T1000 (cell line): ENCODE data around the gene TENM3.
A peak's percentile ranks its signal among the peaks of the same experiment; 100 is the strongest.

Experiments
- DNase-seq: peaks from one replicate; lab custom pipeline; 2025; ENCODE audit warnings: mixed read lengths; lab: John Stamatoyannopoulos, UW

TENM3 gene

DNA sequence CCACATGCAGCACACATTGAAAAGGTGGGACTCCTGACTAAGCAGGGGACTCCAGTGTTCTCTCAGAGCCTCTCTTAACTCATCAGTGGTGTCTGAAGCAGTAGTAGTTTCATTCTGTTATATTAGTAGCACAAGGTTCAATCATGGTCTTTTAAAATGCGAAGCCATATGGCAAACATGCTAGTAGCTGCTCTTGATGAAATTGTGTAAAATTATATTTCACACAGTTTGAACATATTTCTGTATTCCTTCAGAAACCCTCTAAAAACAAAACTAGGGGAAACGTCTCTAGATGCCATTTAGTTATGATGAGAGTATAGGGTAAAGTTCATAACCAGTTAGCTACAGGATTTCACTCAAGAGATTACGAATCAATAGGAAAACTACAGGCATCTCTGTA lies 497.1 kb downstream of the TENM3 start:
- no peak for DNase-seq

DNA sequence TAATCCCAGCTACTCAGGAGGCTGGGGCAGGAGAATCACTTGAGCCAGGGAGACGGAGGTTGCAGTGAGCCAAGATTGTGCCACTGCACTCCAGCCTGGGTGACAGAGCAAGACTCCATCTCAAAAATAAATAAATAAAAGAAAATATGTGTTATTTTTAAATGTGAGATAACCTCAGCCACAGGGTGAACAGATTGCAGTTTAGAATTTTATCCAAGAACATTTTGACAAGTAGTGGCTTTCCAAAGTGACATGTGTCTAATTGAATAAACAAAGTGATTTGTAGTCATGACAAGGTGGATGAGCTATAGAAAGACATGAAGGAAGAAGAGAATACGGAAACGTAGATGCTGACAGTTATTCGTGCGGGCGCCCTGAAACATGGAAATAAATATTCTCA lies 497.9 kb downstream of the TENM3 start:
- no peak for DNase-seq

DNA sequence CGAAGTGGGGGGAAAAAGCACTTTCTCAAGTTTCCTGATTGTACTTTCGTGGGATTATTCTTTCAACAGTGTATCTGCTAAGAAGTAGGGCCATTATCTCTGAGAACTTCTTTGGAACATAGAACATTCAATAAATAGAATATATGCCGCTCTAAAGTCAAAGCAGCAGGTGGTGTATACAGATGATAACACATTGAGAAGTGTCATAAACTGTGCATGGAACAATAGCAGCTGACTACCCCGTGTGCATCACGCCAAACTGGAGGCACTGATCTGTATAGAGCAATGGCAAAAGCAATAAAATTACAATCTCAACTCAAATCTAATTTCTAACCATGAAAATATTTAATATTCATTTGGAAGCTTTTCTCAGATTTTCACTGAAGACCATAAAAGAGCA lies 498.7 kb downstream of the TENM3 start:
- DNase-seq, result no peak

DNA sequence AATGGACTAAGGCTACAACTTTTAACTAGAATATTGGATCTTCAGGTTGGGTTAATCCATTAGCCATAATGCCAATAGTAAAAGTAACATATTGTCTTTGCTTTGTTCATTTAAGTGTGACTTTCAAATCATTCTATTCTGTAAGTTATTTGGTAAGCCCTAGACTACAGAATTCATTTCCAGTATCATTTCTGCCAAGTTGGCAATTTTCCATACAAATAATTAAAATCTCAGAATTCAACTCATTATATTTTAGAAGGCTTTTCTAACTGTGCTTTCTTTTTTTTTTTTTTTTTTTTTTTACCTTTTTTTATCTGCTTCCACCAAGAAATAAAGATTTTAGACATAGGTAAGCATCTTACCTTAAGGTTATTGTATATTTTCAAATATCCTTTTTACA lies 500.6 kb downstream of the TENM3 start:
- DNase-seq, result no peak

DNA sequence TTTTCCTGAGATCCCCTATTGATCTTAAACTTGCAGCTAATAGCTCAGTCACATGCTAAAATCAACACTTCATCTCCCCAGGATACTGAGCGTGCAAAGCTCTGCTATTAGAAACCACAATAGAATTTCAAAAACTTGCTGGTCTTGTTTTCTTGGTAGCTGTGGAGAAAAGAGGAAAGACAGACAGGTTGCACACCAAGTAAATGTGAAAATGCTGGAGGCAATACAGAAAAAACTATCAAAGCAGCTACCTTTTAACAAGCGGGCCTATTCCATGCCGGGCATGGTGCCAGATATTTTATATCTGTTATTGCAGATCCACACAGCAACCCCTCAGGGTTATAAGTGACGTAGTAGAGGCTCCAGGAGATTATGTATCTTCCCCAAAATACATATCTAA lies 502.0 kb downstream of the TENM3 start:
- DNase-seq, result no peak

DNA sequence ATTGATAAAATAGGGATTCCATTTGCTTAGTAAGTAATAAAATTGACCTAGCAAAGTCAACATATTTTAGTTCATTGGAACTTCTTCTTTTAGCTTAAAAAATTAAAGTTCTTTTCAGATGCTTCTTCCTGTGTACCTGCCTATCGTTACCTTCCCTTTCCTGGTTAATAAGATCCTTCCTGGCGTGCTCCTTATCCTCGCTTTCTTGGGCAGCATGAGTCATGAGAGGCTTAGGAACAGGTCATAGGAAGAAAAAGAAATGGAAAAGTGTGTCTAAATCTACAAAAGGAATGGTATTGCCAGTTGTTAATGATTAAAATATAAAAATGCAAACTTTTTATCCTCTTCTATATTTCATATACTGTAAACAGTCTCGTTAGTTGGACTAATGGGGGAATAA lies 503.7 kb downstream of the TENM3 start:
- DNase-seq, result no peak

DNA sequence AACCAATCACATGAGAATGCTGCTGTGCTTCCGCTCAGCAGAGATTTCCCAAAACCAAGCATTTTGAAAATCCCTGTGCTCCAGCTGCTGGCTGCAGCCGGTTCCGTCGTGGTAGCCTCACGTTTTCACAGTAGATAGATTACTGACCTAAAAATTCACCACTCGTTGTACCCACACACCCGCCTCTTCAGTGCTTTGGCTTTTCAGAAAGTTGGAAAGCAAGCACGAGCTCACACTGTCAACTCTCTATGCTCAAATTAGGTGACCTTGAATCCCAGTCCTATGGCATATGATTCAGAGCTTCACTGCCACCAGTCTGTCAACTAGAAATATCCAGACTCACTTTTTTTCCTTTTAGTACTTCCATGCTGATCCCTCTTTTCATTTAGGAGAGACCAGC lies 505.1 kb downstream of the TENM3 start:
- no peak for DNase-seq

DNA sequence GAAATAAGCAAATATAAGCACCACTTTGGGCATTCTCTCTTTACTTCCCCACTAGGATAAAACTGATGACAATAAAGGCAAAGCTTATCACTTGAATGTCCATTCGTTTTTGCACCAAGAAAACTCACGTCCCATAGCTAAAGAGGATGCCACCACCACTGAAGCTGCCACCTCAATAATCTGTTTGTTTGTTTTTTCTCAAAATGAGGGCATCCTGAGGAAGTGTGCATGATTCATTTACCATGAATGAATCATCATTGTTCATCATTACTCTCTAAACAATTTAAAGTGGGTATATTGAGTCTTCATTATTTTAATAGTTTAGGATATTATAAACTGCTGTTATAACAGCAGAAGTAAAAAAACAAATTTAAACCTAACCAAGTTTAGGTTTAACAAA lies 505.7 kb downstream of the TENM3 start:
- no peak for DNase-seq

DNA sequence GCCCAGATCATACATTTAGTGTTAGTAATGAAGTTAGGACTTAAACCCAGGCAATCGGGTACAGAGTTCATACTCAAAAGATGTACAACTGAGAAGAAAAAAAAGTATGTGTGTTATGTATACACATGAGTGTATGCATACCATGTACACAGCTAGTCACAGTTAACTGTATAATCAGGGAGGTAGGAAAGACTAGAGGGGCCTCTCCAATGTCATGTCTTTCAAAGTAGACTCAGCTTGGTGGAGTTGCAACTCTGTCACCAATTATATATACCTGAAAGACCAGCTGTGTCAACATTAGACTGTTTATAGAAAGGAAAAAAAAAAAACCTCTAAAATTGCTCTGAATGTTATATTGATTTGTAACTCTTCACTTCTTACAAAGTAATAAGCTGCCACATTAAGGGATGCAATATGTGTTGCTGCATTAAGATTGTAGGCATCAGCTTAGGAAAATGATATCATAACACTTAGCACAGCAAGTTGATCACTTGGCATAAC lies 506.5 kb downstream of the TENM3 start:
- no peak for DNase-seq

DNA sequence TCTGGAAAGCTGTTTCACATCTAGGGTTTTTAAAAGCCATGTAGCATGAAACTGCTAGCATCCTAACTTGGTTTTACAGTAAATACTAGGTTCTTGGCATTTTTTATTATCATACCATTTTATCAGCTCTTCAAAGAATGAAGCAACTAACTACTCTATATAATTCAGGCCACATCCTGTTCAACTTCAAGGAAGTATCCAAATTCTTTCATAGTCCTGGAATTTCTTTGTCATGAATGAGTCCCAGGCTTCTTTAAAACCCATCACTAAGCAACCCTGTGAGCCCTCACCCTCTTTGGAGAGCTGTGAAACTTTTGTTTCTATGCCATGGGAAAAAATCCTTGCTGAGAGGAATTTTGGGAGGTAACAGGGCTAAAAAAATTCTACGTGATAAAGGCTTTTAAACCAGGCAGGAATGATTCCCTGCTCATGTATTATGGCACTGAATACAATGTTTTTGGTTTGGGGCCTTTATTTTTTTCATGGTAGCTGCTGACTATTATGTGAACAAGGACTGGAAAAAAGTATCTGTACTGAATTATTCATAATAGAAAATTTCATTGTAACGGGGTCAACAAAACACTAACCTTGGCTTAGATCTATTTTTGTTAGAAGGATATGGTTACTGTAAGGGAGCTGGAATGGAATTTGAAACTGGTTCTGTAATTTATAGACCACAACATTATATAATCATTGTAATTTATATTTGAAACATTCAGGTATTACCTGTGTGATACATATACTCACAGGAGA lies 509.1 kb downstream of the TENM3 start:
- no peak for DNase-seq

DNA sequence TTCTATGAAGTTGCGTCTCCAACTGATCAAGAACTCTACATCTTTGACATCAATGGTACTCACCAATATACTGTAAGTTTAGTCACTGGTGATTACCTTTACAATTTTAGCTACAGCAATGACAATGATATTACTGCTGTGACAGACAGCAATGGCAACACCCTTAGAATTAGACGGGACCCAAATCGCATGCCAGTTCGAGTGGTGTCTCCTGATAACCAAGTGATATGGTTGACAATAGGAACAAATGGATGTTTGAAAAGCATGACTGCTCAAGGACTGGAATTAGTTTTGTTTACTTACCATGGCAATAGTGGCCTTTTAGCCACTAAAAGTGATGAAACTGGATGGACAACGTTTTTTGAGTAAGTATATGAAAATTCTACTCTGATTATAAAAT lies 511.7 kb downstream of the TENM3 start:
- no peak for DNase-seq

DNA sequence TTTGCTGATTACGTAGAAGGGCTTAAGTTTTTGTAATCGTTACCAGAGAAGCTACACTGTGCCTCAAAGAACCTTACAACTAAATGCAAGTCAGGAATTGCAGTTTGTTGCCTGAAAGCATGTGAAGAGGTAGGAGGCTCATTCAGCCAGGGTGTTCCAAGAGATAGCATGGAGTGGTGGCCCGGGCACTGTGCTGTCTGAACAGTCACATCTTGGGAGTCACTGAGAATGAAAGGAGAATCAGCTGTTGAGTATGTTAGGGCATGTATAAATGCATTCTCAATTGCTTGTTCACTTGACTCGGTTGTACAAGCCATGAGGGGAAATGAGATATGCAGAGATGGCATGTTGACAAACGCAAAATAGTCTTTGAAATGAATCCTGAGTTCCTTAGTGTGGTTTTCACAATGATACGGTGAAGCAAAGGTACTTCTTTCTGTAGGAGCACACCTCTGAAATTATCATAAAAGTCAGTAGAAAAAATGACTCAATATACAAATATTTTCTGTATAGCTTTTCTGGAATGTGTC lies 513.0 kb downstream of the TENM3 start:
- no peak for DNase-seq

DNA sequence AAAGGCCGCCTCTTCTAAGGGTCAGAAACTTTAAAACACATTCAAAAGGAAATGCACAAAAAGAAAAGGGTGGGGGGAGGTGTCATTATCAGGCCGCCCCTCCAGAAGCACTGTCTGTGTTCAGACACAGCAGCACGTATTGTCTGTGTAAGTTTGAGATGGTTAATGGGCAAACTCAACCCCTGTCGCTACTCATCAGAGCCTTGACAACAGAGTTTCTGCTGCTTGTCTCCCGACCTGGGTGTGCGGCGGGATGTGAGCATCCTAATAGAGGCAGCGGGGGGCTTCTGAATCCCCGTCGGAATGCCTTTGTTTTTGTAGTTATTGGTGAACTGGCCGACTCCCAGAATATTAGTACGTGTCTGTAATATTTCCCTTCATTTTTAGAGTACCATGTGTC lies 515.1 kb downstream of the TENM3 start:
- no peak for DNase-seq

DNA sequence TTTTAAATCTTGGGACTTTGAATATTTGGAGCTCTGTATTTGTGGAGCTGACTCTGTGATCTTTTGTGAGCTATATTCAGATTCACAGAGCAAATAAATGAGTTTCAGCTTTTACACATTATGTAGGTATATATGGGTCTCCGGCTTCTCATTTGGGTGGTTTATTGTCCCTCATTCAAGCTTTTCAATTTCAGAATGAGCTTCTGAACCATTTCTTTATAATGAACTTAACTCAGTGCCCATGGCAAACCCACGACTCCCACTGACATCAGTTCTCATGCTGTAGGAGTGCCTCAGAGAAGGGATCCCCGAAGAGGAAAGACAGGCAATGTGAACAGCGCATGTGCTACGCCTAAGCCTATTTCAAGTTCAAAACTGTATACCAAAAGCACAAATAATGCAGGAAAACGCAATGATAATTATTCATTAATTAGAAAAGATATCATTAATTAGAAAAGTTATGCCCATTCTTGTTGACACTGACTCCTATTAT lies 517.4 kb downstream of the TENM3 start:
- no peak for DNase-seq

DNA sequence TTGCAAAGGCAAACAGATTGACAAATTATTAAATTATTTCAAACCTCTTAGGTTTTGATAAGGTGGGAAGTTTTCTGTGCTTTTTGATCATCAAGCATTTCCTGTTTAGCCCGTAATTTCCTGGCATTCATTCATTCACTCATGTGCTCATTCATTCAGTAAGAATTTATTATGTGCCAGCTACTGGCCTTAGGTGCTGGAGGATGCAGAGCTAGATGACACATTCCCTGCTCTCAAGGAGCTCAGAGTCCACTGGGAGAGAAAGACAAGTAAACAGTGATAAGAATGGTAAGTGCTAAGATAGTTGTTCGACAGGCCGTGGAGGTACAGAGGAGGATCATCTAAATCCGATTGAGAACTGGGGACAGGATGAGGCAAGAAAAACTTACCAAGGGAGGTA lies 520.9 kb downstream of the TENM3 start:
- DNase-seq, result no peak

DNA sequence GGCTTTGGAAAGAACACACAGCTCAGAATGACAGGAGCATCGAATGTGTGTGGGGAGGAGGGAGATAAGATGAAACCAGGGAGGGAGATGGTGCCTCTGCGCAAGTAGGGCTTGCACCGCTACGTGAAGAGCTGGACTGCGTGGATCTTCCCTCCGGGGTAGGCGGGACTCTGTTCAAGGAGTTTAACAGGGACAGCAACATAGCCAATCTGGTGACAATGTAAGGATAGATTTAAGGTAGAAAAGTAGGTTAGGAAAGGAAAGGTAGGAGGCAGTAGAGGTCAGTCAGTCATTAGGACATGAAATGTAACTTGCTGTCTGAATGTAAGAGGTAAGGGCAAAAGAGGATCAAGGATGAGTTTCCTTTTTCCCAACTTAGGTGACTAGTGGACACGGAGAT lies 521.4 kb downstream of the TENM3 start:
- no peak for DNase-seq

DNA sequence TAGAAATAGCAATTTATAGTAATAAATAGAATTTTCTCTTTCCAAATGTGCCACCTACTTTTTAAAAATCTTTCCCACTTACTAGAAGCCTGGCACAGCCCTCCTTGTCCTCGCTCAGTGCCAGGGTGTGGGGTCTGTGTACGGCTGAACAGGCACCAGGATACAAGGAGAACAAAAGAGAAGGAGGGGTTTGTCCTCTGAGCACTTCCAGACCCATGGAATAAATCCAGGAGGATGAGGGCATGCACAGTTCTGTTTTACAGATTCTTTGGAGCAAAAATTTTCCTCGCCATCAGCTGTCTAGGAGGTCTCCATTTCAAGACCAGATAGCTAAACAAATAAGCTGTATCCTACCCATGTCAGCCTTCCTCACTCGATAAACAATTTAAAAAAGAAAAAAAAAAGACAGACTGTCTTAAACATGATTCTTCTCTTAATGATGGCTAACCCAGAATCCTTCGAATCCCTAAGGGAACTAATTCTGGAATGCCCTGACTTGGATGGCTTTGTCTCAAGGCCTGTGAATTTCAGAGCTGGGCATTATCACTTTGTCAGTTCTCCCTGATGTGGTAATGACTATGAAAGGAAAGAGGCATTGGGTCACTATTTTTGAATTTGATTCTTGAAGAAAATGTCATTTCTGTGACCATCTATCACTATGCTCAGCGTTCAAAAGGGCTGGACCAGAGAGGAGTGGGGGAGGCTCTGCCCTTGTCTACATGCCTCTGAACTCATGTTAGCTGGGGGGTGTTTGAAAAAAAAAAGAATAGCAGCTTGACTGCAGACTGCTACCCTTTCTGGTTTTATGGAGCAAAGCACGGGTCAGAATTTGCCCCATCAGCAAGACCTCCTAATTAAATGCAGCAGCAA lies 523.0 kb downstream of the TENM3 start:
- DNase-seq, result no peak

DNA sequence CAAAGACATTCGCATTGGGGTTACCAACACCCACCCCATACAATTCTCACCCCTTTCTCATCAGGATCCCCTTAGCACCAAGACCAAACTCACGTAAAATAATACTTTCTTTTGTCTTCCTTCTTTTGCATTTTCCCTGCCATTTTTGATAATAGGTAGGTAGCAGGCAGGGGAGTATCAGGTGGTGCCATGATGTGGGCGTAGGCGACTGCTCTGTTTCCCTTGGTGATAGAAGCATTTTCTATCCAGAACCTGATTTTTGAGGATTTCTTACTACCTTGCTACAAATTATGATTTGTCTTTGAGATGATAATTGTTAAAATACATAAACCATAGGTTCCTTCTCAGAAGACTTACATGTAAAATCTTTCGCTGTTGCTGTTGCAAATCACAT lies 523.7 kb downstream of the TENM3 start:
- DNase-seq, result no peak

DNA sequence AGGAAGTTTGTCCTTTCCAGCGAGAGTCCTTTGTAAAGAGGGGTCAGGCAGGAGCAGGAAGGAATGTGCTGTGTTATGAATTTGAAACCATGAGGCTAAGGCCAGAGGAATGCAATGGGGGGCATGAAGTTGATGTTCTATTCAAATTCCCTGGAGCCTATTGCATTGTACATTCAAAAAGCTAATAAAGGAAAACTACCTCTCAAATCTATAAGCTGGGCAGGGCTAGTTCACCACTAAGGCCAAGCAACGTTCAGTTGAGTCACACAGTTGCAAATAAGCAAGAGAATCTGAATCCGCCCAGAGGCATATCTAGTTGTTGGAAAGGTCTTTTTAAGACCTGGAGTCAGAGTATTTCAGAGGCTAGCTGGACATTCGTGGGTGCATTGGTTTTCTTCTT lies 525.6 kb downstream of the TENM3 start:
- DNase-seq, result peak; percentile 3

DNA sequence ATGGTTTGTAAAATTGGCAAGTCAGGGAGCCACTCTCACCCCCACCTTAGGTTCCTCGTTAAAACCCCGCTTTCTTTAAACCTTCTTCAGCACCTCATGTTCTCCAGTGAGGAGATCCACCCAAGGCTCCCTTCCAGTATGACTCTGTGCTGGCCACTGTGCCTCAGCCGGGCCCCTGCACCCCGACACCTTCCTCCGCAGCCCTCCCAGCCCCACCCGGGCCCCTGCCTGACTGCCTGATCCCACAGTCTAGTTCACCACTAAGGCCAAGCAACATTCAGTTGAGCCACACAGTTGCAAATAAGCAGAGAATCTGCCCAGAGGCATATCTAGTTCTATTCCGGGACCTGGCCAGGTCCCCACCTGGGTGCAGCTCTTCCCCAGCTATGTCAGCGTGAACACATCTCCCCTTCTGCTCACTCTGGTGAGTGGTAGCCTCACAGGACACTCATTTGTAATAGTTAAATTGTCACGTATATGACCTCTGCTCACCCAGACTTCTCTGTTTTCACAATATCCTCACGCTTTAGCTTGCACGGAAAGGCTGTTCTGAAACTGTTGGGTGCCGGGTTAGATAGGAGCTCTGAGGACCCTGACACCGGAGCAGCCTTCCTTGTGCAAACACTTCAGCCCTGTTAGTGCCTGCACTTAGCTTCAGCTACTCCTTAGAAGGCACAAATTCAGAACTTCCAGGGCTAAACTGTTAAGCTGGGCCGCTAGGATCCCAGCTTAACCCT lies 527.2 kb downstream of the TENM3 start:
- no peak for DNase-seq

DNA sequence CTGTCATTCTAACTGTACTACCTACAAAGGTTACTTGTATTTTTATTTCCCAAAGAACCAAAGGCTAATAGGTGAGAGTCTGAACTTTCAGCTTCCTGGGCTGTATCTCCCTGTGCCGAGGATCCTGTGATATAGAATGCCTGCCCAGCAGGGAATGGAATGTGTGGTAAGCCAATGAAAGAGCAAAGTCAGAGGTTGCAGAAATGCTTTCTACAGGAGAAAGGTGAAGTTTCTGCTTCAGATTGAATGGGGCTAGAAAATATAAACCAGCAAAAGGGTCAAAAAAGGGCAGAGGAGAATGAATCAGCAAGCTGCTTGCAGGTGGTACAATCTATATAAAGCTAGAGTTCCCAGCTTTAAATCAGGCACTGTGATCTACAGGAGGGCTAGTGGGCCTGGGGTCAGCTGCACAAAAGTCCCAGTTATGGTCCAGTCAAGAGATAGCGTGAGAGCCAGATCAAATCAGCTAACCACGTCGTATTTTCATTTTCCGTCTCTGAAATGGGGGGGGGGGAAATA lies 527.9 kb downstream of the TENM3 start:
- no peak for DNase-seq

DNA sequence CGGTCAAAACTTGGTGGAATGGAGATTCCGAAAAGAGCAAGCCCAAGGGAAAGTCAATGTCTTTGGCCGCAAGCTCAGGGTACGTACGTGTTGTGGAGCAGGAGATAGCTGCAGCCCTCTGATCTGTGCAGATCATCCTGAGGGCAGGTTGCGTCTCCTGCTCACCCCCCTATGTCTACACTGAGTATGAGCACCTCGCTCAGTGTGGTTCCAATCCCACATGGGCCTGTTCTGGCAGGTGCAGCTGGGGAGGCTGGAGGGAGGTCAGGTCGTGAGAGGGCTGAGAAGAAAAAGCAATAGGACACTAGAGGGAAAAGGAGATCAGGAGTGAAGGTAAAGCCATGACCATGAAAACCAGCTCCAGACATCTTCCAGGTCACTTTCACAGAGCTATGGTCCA lies 531.9 kb downstream of the TENM3 start:
- no peak for DNase-seq
